Measurements from ENCODE around the gene EGR1. TPM values are rescaled to one million over a fixed set of nuclear protein-coding genes. Genes with fewer than 3 reads are reported as not detected.

Gene EGR1
- polyA plus RNA-seq, 4 donors, result 3.4 to 242 (median 70.7) TPM

DNA sequence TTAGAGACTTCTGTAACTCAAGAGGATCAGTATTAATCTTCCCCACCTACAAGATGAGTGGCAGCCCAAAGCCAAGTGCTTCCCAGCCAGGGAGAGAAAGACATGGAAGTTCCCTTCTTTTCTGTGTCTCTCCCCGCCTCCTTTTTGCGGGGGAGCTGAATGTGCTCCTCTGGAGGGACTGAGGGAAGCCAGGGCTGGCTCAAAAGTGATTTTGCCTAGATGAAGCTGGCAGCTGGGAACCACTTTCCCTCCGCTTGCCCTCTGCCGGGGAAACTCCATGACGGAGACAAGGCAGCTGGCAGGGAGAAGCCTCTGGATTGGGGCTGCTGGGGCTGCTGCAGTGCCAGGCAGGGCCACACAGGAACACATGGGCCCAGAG is 24.4 kb downstream of the EGR1 start:
- peaks cover 0 to 40% (median 4%) of the 10 kb centered on the region in 3 donors for H3K4me1 ChIP-seq (ENCODE audit: control insufficient read depth in 3 of 3, insufficient read depth in 2 of 3, low read depth in 1 of 3, low read length in 2 of 3)
- 35 to 66% (median 38%) methylated on average over 5 of the region's 5 CpGs for WGBS, 3 donors
- peaks cover 0 to 24% (median 9%) of the 10 kb centered on the region in 3 donors for H3K27me3 ChIP-seq (ENCODE audit: control insufficient read depth in 3 of 3, insufficient read depth in 3 of 3, low read length in 3 of 3)
- no peaks in the 10 kb centered on the region for H3K36me3 ChIP-seq (ENCODE audit: control insufficient read depth in 3 of 3, insufficient read depth in 2 of 3, low read depth in 1 of 3, low read length in 3 of 3)
- no peak overlapping the region for H3K27ac ChIP-seq (ENCODE audit: low read depth in 1 of 3, low read length in 2 of 3)
- no peaks in the 10 kb centered on the region for H3K9me3 ChIP-seq (ENCODE audit: control insufficient read depth in 2 of 2, insufficient read depth in 1 of 2, low read depth in 1 of 2, low read length in 1 of 2)
- FAIRE-seq, result no peak
- no peak overlapping the region for H3K4me3 ChIP-seq (ENCODE audit: low read depth in 1 of 3, low read length in 3 of 3)
- DNase-seq, result no peak

DNA sequence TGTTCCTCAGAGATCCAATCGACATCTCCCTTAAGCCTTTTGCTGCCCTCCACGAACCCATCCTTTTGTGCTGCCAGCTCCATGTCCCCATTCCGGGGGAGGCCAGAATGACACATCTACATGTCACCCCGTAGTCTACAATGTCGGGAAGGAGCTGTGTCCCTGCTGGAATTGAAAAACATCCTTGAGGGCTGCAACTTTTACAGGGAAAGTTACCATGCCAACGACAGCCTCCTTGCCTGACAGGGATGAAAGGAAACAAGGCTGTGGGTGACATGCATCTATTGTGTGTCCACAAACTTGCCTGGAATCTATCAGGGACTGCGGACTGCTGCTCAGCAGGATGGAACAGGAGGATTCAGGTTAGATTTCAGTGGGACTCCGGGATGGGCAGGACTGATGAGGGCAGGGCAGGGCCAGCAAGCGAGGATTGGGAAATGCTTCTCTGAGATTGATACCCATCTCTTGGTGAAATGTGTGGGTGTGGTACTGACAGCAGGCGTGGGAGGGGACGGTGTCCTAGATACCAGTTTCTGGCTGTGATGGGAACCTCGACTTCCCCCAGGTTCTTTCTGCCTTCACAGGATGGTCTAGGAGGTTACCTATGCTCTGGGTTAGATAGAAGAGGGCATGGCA is 25.5 kb downstream of the EGR1 start:
- Histone ChIP-seq H3K4me3 (ENCODE audit: low read depth in 1 of 3, low read length in 3 of 3) (no peak overlapping the region), H3K27ac (ENCODE audit: low read depth in 1 of 3, low read length in 2 of 3) (no peak overlapping the region), H3K27me3 (ENCODE audit: control insufficient read depth in 3 of 3, insufficient read depth in 3 of 3, low read length in 3 of 3) (peaks cover 0 to 24% (median 9%) of the 10 kb centered on the region in 3 donors), H3K4me1 (ENCODE audit: control insufficient read depth in 3 of 3, insufficient read depth in 2 of 3, low read depth in 1 of 3, low read length in 2 of 3) (peaks cover 0 to 40% (median 4%) of the 10 kb centered on the region in 3 donors), H3K36me3 (ENCODE audit: control insufficient read depth in 3 of 3, insufficient read depth in 2 of 3, low read depth in 1 of 3, low read length in 3 of 3) (no peaks in the 10 kb centered on the region), H3K9me3 (ENCODE audit: control insufficient read depth in 2 of 2, insufficient read depth in 1 of 2, low read depth in 1 of 2, low read length in 1 of 2) (no peaks in the 10 kb centered on the region)
- FAIRE-seq, result no peak
- DNase-seq, result no peak
- WGBS, 3 donors, result 78 to 86% (median 79%) methylated on average over 12 of the region's 12 CpGs

DNA sequence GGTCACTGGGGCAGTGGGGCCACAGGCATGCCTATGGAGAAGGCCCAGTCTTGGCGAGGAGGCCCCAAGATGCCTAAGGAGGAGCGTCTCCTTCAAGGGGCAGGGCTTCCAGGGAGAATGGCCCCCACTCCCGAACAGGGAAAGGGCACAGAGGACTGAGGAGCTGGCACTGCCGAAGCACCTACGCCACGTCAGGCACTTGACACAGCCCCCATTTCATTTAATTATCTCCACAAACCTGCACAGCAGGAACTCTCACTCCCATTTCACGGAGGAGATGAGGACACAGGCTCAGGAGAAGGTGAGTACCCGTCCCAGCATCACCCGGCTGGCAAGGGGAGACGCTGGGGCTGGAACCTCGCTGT is 26.0 kb downstream of the EGR1 start:
- Histone ChIP-seq H3K27me3 (ENCODE audit: control insufficient read depth in 3 of 3, insufficient read depth in 3 of 3, low read length in 3 of 3) (peaks cover 0 to 24% (median 9%) of the 10 kb centered on the region in 3 donors), H3K4me1 (ENCODE audit: control insufficient read depth in 3 of 3, insufficient read depth in 2 of 3, low read depth in 1 of 3, low read length in 2 of 3) (peaks cover 0 to 40% (median 4%) of the 10 kb centered on the region in 3 donors), H3K27ac (ENCODE audit: low read depth in 1 of 3, low read length in 2 of 3) (no peak overlapping the region), H3K4me3 (ENCODE audit: low read depth in 1 of 3, low read length in 3 of 3) (peak overlapping the region; percentile 33 to 54 (median 53)), H3K36me3 (ENCODE audit: control insufficient read depth in 3 of 3, insufficient read depth in 2 of 3, low read depth in 1 of 3, low read length in 3 of 3) (no peaks in the 10 kb centered on the region), H3K9me3 (ENCODE audit: control insufficient read depth in 2 of 2, insufficient read depth in 1 of 2, low read depth in 1 of 2, low read length in 1 of 2) (no peaks in the 10 kb centered on the region)
- FAIRE-seq (no peak), DNase-seq (no peak)
- WGBS, 3 donors, result 41 to 58% (median 42%) methylated on average over 11 of the region's 11 CpGs

DNA sequence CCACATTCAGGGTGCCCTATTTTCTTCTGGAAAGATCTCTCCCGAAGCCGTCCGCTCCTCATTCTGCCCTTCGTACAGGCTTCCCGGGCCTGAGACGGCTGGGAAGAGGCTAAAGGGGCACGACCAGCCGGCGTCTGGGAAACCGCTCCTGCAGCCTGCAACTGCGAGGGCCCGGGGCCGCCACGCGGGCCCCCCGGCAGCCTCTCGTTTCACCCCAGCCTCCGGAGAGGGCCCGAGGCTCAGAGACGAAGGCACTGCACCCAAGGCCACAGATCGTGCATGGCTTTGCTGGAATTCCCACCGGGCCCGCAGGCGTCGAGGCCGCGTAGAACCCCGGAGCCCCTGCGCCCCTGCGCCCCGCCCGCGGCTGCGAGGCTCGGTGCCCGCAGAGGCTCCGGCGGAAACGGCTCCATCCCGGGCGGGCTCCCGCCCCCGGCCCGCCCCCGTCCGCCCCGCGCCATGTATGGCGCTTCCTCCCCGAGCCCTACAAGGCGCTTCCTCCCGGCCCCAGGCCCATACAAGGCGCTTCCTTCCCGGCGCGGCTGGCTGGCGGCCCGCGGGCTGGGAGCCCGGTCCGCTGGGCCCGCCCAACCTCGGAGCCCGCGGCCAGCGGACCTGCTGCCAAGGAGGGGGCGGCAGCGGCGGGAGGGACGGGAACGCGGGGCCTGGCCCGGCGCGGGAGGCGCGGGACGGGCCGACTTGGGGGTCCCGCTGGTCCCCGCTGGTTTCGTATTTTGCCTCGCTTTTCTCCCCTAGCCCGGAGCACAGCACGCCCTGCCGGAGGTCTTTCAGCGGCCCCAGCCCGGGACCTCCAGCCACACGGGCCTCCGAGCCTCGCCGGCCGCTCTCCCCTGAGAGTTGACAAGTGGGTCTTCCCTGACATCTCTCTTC is 26.6 kb downstream of the EGR1 start:
- peak overlapping the region; percentile 5 to 68 (median 23) for H3K27ac ChIP-seq (ENCODE audit: low read depth in 1 of 3, low read length in 2 of 3)
- FAIRE-seq, result no peak

DNA sequence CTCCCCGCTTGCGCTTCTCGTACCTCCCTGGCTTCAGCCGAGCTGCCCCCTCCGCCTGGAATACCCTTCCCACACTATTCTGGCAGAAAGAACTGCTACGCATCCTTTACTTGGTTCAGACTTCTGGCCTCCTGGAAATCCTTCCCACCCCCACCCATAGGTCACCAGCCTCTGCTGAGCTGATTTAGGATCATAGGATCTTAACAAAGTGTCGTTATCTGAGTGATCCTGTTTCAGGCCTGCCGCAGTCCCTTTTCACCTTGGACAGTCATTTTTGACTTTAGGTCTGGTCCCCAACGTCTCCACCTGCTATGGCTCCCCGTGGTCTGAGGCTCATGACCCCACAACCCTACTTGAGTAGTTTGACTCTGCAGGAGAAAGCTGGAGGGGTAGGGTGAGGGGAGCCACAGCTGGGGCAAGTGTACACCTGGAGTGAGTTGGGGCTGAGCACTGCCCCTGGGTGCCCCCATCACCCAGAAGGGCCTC is 27.3 kb downstream of the EGR1 start:
- Histone ChIP-seq H3K27ac (ENCODE audit: low read depth in 1 of 3, low read length in 2 of 3) (peak overlapping the region in 2 of 3 donors; percentile 5 to 68), H3K27me3 (ENCODE audit: control insufficient read depth in 3 of 3, insufficient read depth in 3 of 3, low read length in 3 of 3) (peaks cover 0 to 24% (median 9%) of the 10 kb centered on the region in 3 donors), H3K4me3 (ENCODE audit: low read depth in 1 of 3, low read length in 3 of 3) (peak overlapping the region; percentile 46 to 54 (median 51)), H3K4me1 (ENCODE audit: control insufficient read depth in 3 of 3, insufficient read depth in 2 of 3, low read depth in 1 of 3, low read length in 2 of 3) (peaks cover 0 to 40% (median 4%) of the 10 kb centered on the region in 3 donors), H3K9me3 (ENCODE audit: control insufficient read depth in 2 of 2, insufficient read depth in 1 of 2, low read depth in 1 of 2, low read length in 1 of 2) (no peaks in the 10 kb centered on the region), H3K36me3 (ENCODE audit: control insufficient read depth in 3 of 3, insufficient read depth in 2 of 3, low read depth in 1 of 3, low read length in 3 of 3) (no peaks in the 10 kb centered on the region)
- no peak for DNase-seq
- no peak for FAIRE-seq
- 37 to 45% (median 37%) methylated on average over 10 of the region's 10 CpGs for WGBS, 3 donors

More for the DNA sequence above, 26.6 kb downstream of the EGR1 start:
- DNase-seq, result peak; percentile 75 to 90
- H3K4me3 ChIP-seq (ENCODE audit: low read depth in 1 of 3, low read length in 3 of 3), result peak overlapping the region; percentile 46 to 54 (median 53)
- WGBS, 3 donors, result 1 to 4% (median 4%) methylated on average over 63 to 93 of the region's 93 CpGs
- no peaks in the 10 kb centered on the region for H3K9me3 ChIP-seq (ENCODE audit: control insufficient read depth in 2 of 2, insufficient read depth in 1 of 2, low read depth in 1 of 2, low read length in 1 of 2)
- no peaks in the 10 kb centered on the region for H3K36me3 ChIP-seq (ENCODE audit: control insufficient read depth in 3 of 3, insufficient read depth in 2 of 3, low read depth in 1 of 3, low read length in 3 of 3)
- H3K27me3 ChIP-seq (ENCODE audit: control insufficient read depth in 3 of 3, insufficient read depth in 3 of 3, low read length in 3 of 3), result peaks cover 0 to 24% (median 9%) of the 10 kb centered on the region in 3 donors
- H3K4me1 ChIP-seq (ENCODE audit: control insufficient read depth in 3 of 3, insufficient read depth in 2 of 3, low read depth in 1 of 3, low read length in 2 of 3), result peaks cover 0 to 40% (median 4%) of the 10 kb centered on the region in 3 donors

DNA sequence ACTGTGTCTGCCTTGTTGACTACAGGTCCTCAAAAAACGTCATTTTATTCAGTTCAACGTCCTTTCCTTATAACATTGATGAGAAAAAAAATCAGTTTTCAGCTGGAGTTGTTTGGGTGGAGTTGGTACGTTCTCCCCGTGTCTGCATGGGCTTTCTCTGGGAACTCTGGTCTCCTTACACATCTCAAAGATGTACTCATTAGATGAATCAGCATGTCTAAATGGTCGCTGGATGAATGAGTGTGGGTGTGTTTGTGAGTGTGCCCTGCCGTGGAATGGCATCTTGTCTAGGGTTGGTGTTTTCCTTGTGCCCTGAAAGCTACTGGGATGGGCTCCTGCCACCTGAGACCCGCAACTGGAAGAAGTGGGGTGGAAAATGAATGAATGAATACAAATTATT is 30.1 kb downstream of the EGR1 start:
- no peak for DNase-seq
- Histone ChIP-seq H3K4me1 (ENCODE audit: control insufficient read depth in 3 of 3, insufficient read depth in 2 of 3, low read depth in 1 of 3, low read length in 2 of 3) (peaks cover 0 to 23% (median 4%) of the 10 kb centered on the region in 3 donors), H3K36me3 (ENCODE audit: control insufficient read depth in 3 of 3, insufficient read depth in 2 of 3, low read depth in 1 of 3, low read length in 3 of 3) (no peaks in the 10 kb centered on the region), H3K27ac (ENCODE audit: low read depth in 1 of 3, low read length in 2 of 3) (no peak overlapping the region), H3K9me3 (ENCODE audit: control insufficient read depth in 2 of 2, insufficient read depth in 1 of 2, low read depth in 1 of 2, low read length in 1 of 2) (no peaks in the 10 kb centered on the region), H3K27me3 (ENCODE audit: control insufficient read depth in 3 of 3, insufficient read depth in 3 of 3, low read length in 3 of 3) (peaks cover 0 to 13% (median 5%) of the 10 kb centered on the region in 3 donors), H3K4me3 (ENCODE audit: low read depth in 1 of 3, low read length in 3 of 3) (no peak overlapping the region)
- FAIRE-seq, result no peak
- 66 to 85% (median 68%) methylated on average over 7 of the region's 7 CpGs for WGBS, 3 donors

DNA sequence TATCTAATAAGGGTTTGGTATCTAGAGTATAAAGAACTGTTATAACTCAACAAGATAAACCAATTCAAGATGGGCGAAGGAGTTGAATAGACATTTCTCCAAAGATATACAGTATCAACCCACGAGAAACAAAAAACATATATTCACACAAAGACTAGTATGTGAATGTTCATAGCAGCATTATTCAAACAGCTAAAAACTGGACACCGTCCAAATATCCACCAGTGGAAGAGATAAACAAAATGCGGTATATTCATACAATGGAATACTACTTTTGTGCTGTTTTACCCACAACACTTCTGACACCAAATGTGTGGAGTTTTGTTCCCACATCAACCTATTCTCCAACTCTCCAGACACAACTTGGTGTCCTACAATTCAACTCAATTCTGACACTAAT is 33.1 kb downstream of the EGR1 start:
- Histone ChIP-seq H3K4me3 (ENCODE audit: low read depth in 1 of 3, low read length in 3 of 3) (no peak overlapping the region), H3K27me3 (ENCODE audit: control insufficient read depth in 3 of 3, insufficient read depth in 3 of 3, low read length in 3 of 3) (no peaks in the 10 kb centered on the region), H3K9me3 (ENCODE audit: control insufficient read depth in 2 of 2, insufficient read depth in 1 of 2, low read depth in 1 of 2, low read length in 1 of 2) (no peaks in the 10 kb centered on the region), H3K27ac (ENCODE audit: low read depth in 1 of 3, low read length in 2 of 3) (no peak overlapping the region), H3K36me3 (ENCODE audit: control insufficient read depth in 3 of 3, insufficient read depth in 2 of 3, low read depth in 1 of 3, low read length in 3 of 3) (no peaks in the 10 kb centered on the region), H3K4me1 (ENCODE audit: control insufficient read depth in 3 of 3, insufficient read depth in 2 of 3, low read depth in 1 of 3, low read length in 2 of 3) (peaks cover 0 to 6% (median 0%) of the 10 kb centered on the region in 3 donors)
- FAIRE-seq (no peak), DNase-seq (no peak)
- WGBS, 3 donors, result 53 to 62% (median 59%) methylated on average over 4 of the region's 4 CpGs

DNA sequence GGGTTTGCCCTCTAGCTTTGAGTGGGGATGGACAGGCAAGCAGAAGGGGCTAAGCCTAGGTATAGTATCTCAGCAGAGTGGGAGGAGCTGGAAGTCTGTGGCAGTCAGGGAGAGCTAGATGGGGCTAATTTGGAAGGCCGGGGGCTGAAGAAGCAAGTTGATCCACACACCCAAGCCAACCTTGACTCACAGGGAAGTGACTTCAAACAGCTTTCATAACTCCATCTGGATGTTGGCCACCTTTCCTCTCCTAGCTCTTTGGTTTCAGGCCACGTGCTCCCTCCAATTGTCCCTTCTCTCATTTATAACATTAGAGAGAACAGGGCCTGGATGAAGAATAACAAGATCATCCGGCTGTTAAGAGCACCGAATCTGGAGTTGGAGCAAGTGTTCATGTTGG is 36.8 kb downstream of the EGR1 start:
- FAIRE-seq, result no peak

More for the DNA sequence above, 36.8 kb downstream of the EGR1 start:
- no peak for DNase-seq
- Histone ChIP-seq H3K27ac (ENCODE audit: low read depth in 1 of 3, low read length in 2 of 3) (no peak overlapping the region), H3K9me3 (ENCODE audit: control insufficient read depth in 2 of 2, insufficient read depth in 1 of 2, low read depth in 1 of 2, low read length in 1 of 2) (no peaks in the 10 kb centered on the region), H3K36me3 (ENCODE audit: control insufficient read depth in 3 of 3, insufficient read depth in 2 of 3, low read depth in 1 of 3, low read length in 3 of 3) (peaks cover 0 to 8% (median 0%) of the 10 kb centered on the region in 3 donors), H3K27me3 (ENCODE audit: control insufficient read depth in 3 of 3, insufficient read depth in 3 of 3, low read length in 3 of 3) (no peaks in the 10 kb centered on the region), H3K4me1 (ENCODE audit: control insufficient read depth in 3 of 3, insufficient read depth in 2 of 3, low read depth in 1 of 3, low read length in 2 of 3) (no peaks in the 10 kb centered on the region), H3K4me3 (ENCODE audit: low read depth in 1 of 3, low read length in 3 of 3) (no peak overlapping the region)
- WGBS, 3 donors, result 71 to 86% (median 73%) methylated on average over 4 of the region's 4 CpGs

Data from small intestine (tissue), 7 donors.